RWPE2 (cell line): ENCODE data around the gene MRFAP1.

Experiments
- ATAC-seq: fragments of 200-7000 bp; cut with Tn5 transposase; 3 replicates; pipeline ENCODE4 v1.9.1; 2021; ENCODE audit warnings: low read depth
- DNase-seq: peaks from one replicate; pipeline ENCODE4 v3.0.0-alpha.2; 2020; ENCODE audit warnings: low spot score
- H3K27ac ChIP-seq: fragments of 450-650 bp; 2 replicates; pipeline ENCODE4 v1.5.1; 2017; ENCODE audit warnings: mild to moderate bottlenecking; ENCODE audit not compliant: poor library complexity, severe bottlenecking
- H3K27me3 ChIP-seq: fragments of 250-450 bp; sonication (Bioruptor Pico); 2 replicates; pipeline ENCODE4 v1.5.1; 2021; ENCODE audit warnings: mild to moderate bottlenecking, moderate library complexity; ENCODE audit not compliant: insufficient read depth, poor library complexity, severe bottlenecking
- H3K36me3 ChIP-seq: fragments of 250-450 bp; sonication (Bioruptor Pico); 2 replicates; pipeline ENCODE4 v1.5.1; 2020; ENCODE audit warnings: low read depth, mild to moderate bottlenecking, moderate library complexity
- H3K4me1 ChIP-seq: fragments of 250-450 bp; sonication (Bioruptor Pico); 2 replicates; pipeline ENCODE4 v1.5.1; 2021; ENCODE audit warnings: mild to moderate bottlenecking, moderate library complexity; ENCODE audit not compliant: insufficient read depth, poor library complexity, severe bottlenecking
- H3K4me3 ChIP-seq: fragments of 250-450 bp; sonication (Bioruptor Pico); 2 replicates; pipeline ENCODE4 v1.5.1; 2021; ENCODE audit warnings: mild to moderate bottlenecking, moderate library complexity; ENCODE audit not compliant: severe bottlenecking
- H3K9me3 ChIP-seq: fragments of 250-450 bp; sonication (Bioruptor Pico); 2 replicates; pipeline ENCODE4 v1.5.1; 2021; ENCODE audit warnings: mild to moderate bottlenecking, moderate library complexity; ENCODE audit not compliant: severe bottlenecking
- CTCF ChIP-seq: fragments of 450-650 bp; IDR thresholded peaks from one replicate; pipeline ENCODE4 v1.5.1; 2017; ENCODE audit warnings: mild to moderate bottlenecking, moderate library complexity; ENCODE audit not compliant: poor library complexity, severe bottlenecking

The MRFAP1 gene

GRCh38 chr4:6676722-6677558 is 36.5 kb downstream of the MRFAP1 start:
- no peak overlapping the region for H3K4me3 ChIP-seq
- peaks cover 16% of the 10 kb centered on the region for H3K4me1 ChIP-seq
- H3K9me3 ChIP-seq, result no peaks in the 10 kb centered on the region
- no peak for TF ChIP-seq CTCF
- H3K36me3 ChIP-seq, result peaks cover 25% of the 10 kb centered on the region
- no peaks in the 10 kb centered on the region for H3K27me3 ChIP-seq
- ATAC-seq (no peak), DNase-seq (no peak)
- no peak overlapping the region for H3K27ac ChIP-seq

GRCh38 chr4:6680372-6681034 is 40.0 kb downstream of the MRFAP1 start:
- no peak for TF ChIP-seq CTCF
- no peaks in the 10 kb centered on the region for H3K9me3 ChIP-seq
- H3K4me1 ChIP-seq, result peaks cover 10% of the 10 kb centered on the region
- peaks cover 18% of the 10 kb centered on the region for H3K36me3 ChIP-seq
- no peaks in the 10 kb centered on the region for H3K27me3 ChIP-seq
- no peak for DNase-seq
- ATAC-seq, result no peak
- H3K4me3 ChIP-seq, result no peak overlapping the region
- H3K27ac ChIP-seq, result no peak overlapping the region

GRCh38 chr4:6681191-6681590 is 40.7 kb downstream of the MRFAP1 start:
- TF ChIP-seq CTCF, result peak; percentile 42
- no peak for DNase-seq
- H3K9me3 ChIP-seq, result no peaks in the 10 kb centered on the region
- no peak overlapping the region for H3K4me3 ChIP-seq
- H3K27ac ChIP-seq, result no peak overlapping the region
- peaks cover 11% of the 10 kb centered on the region for H3K36me3 ChIP-seq
- no peak; the same call in 2 of the 3 replicates for ATAC-seq
- peaks cover 4% of the 10 kb centered on the region for H3K4me1 ChIP-seq
- H3K27me3 ChIP-seq, result no peaks in the 10 kb centered on the region

GRCh38 chr4:6682862-6683590 is 42.5 kb downstream of the MRFAP1 start:
- Histone ChIP-seq H3K4me3 (no peak overlapping the region), H3K27me3 (no peaks in the 10 kb centered on the region), H3K9me3 (no peaks in the 10 kb centered on the region), H3K36me3 (no peaks in the 10 kb centered on the region), H3K4me1 (no peaks in the 10 kb centered on the region), H3K27ac (no peak overlapping the region)
- no peak for ATAC-seq
- no peak for TF ChIP-seq CTCF
- DNase-seq, result no peak
